ENCODE measurements around the gene MYCBPAP. TPM values are rescaled to one million over a fixed set of nuclear protein-coding genes. Genes with fewer than 3 reads are reported as not detected.

Gene MYCBPAP
- total and polyA plus RNA-seq, 4 donors = 0.73 to 6.4 (median 2.8) TPM

GRCh38 chr17:50549256-50549941 lies 41.2 kb downstream of the MYCBPAP start:
- TF ChIP-seq, protein P1, sequence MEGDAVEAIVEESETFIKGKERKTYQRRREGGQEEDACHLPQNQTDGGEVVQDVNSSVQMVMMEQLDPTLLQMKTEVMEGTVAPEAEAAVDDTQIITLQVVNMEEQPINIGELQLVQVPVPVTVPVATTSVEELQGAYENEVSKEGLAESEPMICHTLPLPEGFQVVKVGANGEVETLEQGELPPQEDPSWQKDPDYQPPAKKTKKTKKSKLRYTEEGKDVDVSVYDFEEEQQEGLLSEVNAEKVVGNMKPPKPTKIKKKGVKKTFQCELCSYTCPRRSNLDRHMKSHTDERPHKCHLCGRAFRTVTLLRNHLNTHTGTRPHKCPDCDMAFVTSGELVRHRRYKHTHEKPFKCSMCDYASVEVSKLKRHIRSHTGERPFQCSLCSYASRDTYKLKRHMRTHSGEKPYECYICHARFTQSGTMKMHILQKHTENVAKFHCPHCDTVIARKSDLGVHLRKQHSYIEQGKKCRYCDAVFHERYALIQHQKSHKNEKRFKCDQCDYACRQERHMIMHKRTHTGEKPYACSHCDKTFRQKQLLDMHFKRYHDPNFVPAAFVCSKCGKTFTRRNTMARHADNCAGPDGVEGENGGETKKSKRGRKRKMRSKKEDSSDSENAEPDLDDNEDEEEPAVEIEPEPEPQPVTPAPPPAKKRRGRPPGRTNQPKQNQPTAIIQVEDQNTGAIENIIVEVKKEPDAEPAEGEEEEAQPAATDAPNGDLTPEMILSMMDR (IDR thresholded peaks at IDR 0.05; ENCODE audit: control extremely low read depth, extremely low read depth) = no peak
- no peak overlapping the region for H3K27ac ChIP-seq (ENCODE audit: low read depth in 1 of 2, low read length in 1 of 2)
- no peak overlapping the region for H3K4me3 ChIP-seq
- ATAC-seq (ENCODE audit: insufficient read depth, low FRiP score) (no peak), DNase-seq (no peak)
- no peaks in the 10 kb centered on the region for H3K27me3 ChIP-seq (ENCODE audit: control insufficient read depth in 3 of 3, insufficient read depth in 3 of 3, low read length in 2 of 3)
- H3K36me3 ChIP-seq (ENCODE audit: control insufficient read depth in 4 of 4, insufficient read depth in 4 of 4, low read length in 4 of 4) = peaks cover 0 to 9% (median 3%) of the 10 kb centered on the region in 4 donors
- 92 to 95% methylated on average over 19 of the region's 19 CpGs for WGBS, 2 donors
- no peaks in the 10 kb centered on the region for H3K9me3 ChIP-seq (ENCODE audit: control insufficient read depth in 4 of 4, insufficient read depth in 3 of 4, low read length in 3 of 4)
- no peak overlapping the region for H3K9ac ChIP-seq (ENCODE audit: insufficient read depth in 1 of 2, low read length in 2 of 2)
- H3K4me1 ChIP-seq (ENCODE audit: control insufficient read depth in 5 of 5, insufficient read depth in 5 of 5, low read length in 5 of 5) = peaks cover 0 to 14% (median 5%) of the 10 kb centered on the region in 5 donors

GRCh38 chr17:50549969-50550368 lies 41.7 kb downstream of the MYCBPAP start:
- 95 to 96% methylated on average over 11 of the region's 11 CpGs for WGBS, 2 donors

GRCh38 chr17:50550661-50551432 lies 42.6 kb downstream of the MYCBPAP start:
- peaks cover 0 to 14% (median 5%) of the 10 kb centered on the region in 5 donors for H3K4me1 ChIP-seq (ENCODE audit: control insufficient read depth in 5 of 5, insufficient read depth in 5 of 5, low read length in 5 of 5)
- TF ChIP-seq, protein P1 (IDR thresholded peaks at IDR 0.05; ENCODE audit: control extremely low read depth, extremely low read depth) = peak; percentile 90
- ATAC-seq (ENCODE audit: insufficient read depth, low FRiP score) = peak; percentile 61
- DNase-seq = peak; percentile 90 to 93 (median 91)
- no peak overlapping the region for H3K9ac ChIP-seq (ENCODE audit: insufficient read depth in 1 of 2, low read length in 2 of 2)
- no peaks in the 10 kb centered on the region for H3K27me3 ChIP-seq (ENCODE audit: control insufficient read depth in 3 of 3, insufficient read depth in 3 of 3, low read length in 2 of 3)
- 62 to 74% methylated on average over 32 of the region's 32 CpGs for WGBS, 2 donors
- H3K9me3 ChIP-seq (ENCODE audit: control insufficient read depth in 4 of 4, insufficient read depth in 3 of 4, low read length in 3 of 4) = no peaks in the 10 kb centered on the region
- peaks cover 0 to 11% (median 5%) of the 10 kb centered on the region in 4 donors for H3K36me3 ChIP-seq (ENCODE audit: control insufficient read depth in 4 of 4, insufficient read depth in 4 of 4, low read length in 4 of 4)
- H3K4me3 ChIP-seq = no peak overlapping the region
- H3K27ac ChIP-seq (ENCODE audit: low read depth in 1 of 2, low read length in 1 of 2) = no peak overlapping the region

More at GRCh38 chr17:50549969-50550368, 41.7 kb downstream of the MYCBPAP start:
- TF ChIP-seq, protein P1 (IDR thresholded peaks at IDR 0.05; ENCODE audit: control extremely low read depth, extremely low read depth) = no peak
- H3K4me1 ChIP-seq (ENCODE audit: control insufficient read depth in 5 of 5, insufficient read depth in 5 of 5, low read length in 5 of 5) = peaks cover 0 to 14% (median 5%) of the 10 kb centered on the region in 5 donors
- H3K4me3 ChIP-seq = no peak overlapping the region
- DNase-seq (no peak), ATAC-seq (ENCODE audit: insufficient read depth, low FRiP score) (no peak)
- H3K9ac ChIP-seq (ENCODE audit: insufficient read depth in 1 of 2, low read length in 2 of 2) = no peak overlapping the region
- H3K27me3 ChIP-seq (ENCODE audit: control insufficient read depth in 3 of 3, insufficient read depth in 3 of 3, low read length in 2 of 3) = no peaks in the 10 kb centered on the region
- H3K36me3 ChIP-seq (ENCODE audit: control insufficient read depth in 4 of 4, insufficient read depth in 4 of 4, low read length in 4 of 4) = peaks cover 0 to 9% (median 3%) of the 10 kb centered on the region in 4 donors
- H3K27ac ChIP-seq (ENCODE audit: low read depth in 1 of 2, low read length in 1 of 2) = no peak overlapping the region
- H3K9me3 ChIP-seq (ENCODE audit: control insufficient read depth in 4 of 4, insufficient read depth in 3 of 4, low read length in 3 of 4) = no peaks in the 10 kb centered on the region
